Left renal cortex interstitium (tissue), 4 donors: ENCODE data around the gene ALKBH5. TPM values are rescaled to one million over a fixed set of nuclear protein-coding genes. Genes with fewer than 3 reads are reported as not detected.

Source experiments
- DNase-seq, 4 donors: peaks; one replicate each; pipeline ENCODE4 v3.0.0-alpha.2; 2013; ENCODE audit warnings: low read depth in 4 of 4, low spot score in 2 of 4, missing footprints in 1 of 4
- polyA plus RNA-seq, 4 donors: library from polyadenylated mRNA; unstranded; fragments of 120-200 nt; gene quantifications; one replicate each; pipeline ENCODE4 v1.2.1, GENCODE V29; 2013; ENCODE audit not compliant: insufficient read length in 4 of 4

Gene ALKBH5
- polyA plus RNA-seq, 4 donors: 66.3 to 71.3 (median 69.4) TPM

- no peak for DNase-seq
Observed at GRCh38 chr17:18256776-18257175, 73.1 kb downstream of the ALKBH5 start.

GRCh38 chr17:18257268-18257981 lies 73.8 kb downstream of the ALKBH5 start:
- DNase-seq: no peak

GRCh38 chr17:18257982-18258355 lies 74.3 kb downstream of the ALKBH5 start:
- no peak for DNase-seq

DNA sequence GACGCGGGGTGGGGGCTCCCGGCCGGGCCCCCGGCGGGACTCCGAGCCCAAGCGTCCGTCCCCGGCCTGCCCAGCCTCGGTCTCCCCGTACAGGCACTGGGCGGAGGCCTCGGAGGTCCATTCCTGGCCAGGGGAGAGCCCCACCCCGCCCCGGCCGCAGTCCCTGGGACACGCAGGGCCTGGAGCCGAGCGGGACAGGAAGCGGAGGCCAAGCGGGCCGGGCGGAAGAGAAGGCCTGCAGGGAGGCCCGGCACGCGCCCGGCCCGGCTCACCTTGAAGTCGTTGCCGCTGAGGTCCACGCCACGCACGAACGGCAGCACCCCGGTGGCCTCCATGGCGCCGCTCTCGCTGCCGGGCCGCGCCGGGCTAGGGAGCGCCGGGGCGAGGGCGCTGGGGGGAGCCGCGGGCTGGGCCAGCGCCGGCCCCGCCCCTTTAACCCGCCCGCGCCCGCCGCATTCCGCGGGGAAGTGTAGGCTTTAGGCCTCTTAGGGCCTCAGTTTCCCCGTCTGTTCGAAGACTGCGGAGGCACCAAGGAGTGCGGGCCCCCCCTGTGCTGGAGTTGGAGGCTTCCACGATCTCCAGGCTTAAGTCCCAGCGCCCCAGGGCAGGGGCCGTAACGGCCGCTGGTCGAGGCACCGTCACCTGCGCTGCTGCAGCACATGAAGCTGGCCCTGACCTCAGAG lies 74.9 kb downstream of the ALKBH5 start, which contains the start of gene FLII:
Gene FLII, minus strand, starts transcription at position 383 of the 683 bp plus-strand sequence. Its CDS starts 48 bp downstream, at position 335.
- DNase-seq: peak in 1 of 4 donors; percentile 34

Other genes with a start within 250 kb of the ALKBH5 start
- gene TOM1L2, start 211.4 kb upstream of the ALKBH5 start, polyA plus RNA-seq: 10 to 100 TPM; 36.1 to 52.2 (median 44.9) TPM
- gene DRC3, start 211.0 kb upstream of the ALKBH5 start, polyA plus RNA-seq: 10 to 100 TPM; 11.2 to 25.9 (median 16.3) TPM
- 10 to 100 TPM; 23.6 to 33.8 (median 27.2) TPM for gene ATPAF2, start 144.7 kb upstream of the ALKBH5 start, polyA plus RNA-seq
- gene GID4, start 144.4 kb upstream of the ALKBH5 start, polyA plus RNA-seq: 10 to 100 TPM; 11.4 to 18.9 (median 14.6) TPM
- 10 to 100 TPM; 34.0 to 46.9 (median 40.4) TPM for gene DRG2, start 95.9 kb upstream of the ALKBH5 start, polyA plus RNA-seq
- gene MYO15A, start 75.1 kb upstream of the ALKBH5 start, polyA plus RNA-seq: 1 to 10 TPM; 1.9 to 5.3 (median 3.2) TPM
- gene LLGL1, start 41.8 kb downstream of the ALKBH5 start, polyA plus RNA-seq: 10 to 100 TPM; 25.7 to 41.7 (median 35.9) TPM
- 100 to 1,000 TPM; 131 to 159 (median 140) TPM for gene FLII, start 74.9 kb downstream of the ALKBH5 start, polyA plus RNA-seq
- 10 to 100 TPM; 14.7 to 22.5 (median 18.9) TPM for gene MIEF2, start 76.8 kb downstream of the ALKBH5 start, polyA plus RNA-seq
- 10 to 100 TPM; 38.1 to 60.8 (median 45.2) TPM for gene TOP3A, start 131.2 kb downstream of the ALKBH5 start, polyA plus RNA-seq
- gene SMCR8, start 131.5 kb downstream of the ALKBH5 start, polyA plus RNA-seq: 10 to 100 TPM; 14.4 to 18.5 (median 15.8) TPM
- 10 to 100 TPM; 52.5 to 64.1 (median 58.9) TPM for gene SHMT1, start 179.7 kb downstream of the ALKBH5 start, polyA plus RNA-seq
- gene EVPLL, start 193.9 kb downstream of the ALKBH5 start, polyA plus RNA-seq: under 1 TPM in 3 of 4 donors, not detected in 1; 0.74 to 0.97 (median 0.83) TPM